Tibial nerve (tissue), 3 donors: Measurements from ENCODE around the gene KANSL3.

Source experiments
- POLR2A ChIP-seq, 2 donors: fragments of 450-650 bp; IDR thresholded peaks; one replicate each; pipeline ENCODE4 v1.6.1; 2017; ENCODE audit warnings: antibody characterized with exemption in 2 of 2, mild to moderate bottlenecking in 2 of 2, moderate library complexity in 2 of 2
- TF ChIP-seq, protein P1 (sequence below), 5 experiments: fragments of 200-600 bp in 3 of 5; fragments of 450-650 bp in 2 of 5; sonication (generic) in 3 of 5; IDR thresholded peaks; one replicate each; pipeline ENCODE4 v1.5.1; 2016 to 2019; ENCODE audit warnings: antibody characterized with exemption in 5 of 5, mild to moderate bottlenecking in 3 of 5, moderate library complexity in 2 of 5

GRCh38 chr2:96558485-96558884 is 79.6 kb downstream of the KANSL3 start:
- TF ChIP-seq, protein P1, sequence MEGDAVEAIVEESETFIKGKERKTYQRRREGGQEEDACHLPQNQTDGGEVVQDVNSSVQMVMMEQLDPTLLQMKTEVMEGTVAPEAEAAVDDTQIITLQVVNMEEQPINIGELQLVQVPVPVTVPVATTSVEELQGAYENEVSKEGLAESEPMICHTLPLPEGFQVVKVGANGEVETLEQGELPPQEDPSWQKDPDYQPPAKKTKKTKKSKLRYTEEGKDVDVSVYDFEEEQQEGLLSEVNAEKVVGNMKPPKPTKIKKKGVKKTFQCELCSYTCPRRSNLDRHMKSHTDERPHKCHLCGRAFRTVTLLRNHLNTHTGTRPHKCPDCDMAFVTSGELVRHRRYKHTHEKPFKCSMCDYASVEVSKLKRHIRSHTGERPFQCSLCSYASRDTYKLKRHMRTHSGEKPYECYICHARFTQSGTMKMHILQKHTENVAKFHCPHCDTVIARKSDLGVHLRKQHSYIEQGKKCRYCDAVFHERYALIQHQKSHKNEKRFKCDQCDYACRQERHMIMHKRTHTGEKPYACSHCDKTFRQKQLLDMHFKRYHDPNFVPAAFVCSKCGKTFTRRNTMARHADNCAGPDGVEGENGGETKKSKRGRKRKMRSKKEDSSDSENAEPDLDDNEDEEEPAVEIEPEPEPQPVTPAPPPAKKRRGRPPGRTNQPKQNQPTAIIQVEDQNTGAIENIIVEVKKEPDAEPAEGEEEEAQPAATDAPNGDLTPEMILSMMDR (IDR thresholded peaks at IDR 0.05), result no peak
- no peak for TF ChIP-seq POLR2A (IDR thresholded peaks at IDR 0.05)
